Fibroblast of mammary gland (primary cell): ENCODE measurements around the gene TRIB2.

Source experiments
- DNase-seq: peaks from one replicate; pipeline ENCODE4 v3.0.0-alpha.2; 2010; ENCODE audit warnings: low read depth
- H3K4me3 ChIP-seq: 2 replicates; pipeline ENCODE4 v1.5.1; 2011; ENCODE audit warnings: low read depth, mild to moderate bottlenecking, low read length, moderate library complexity; ENCODE audit not compliant: control insufficient read depth
- TF ChIP-seq, protein P1 (sequence below): conservative IDR thresholded peaks from 2 replicates; pipeline ENCODE4 v1.5.1; 2011; ENCODE audit warnings: low read depth, low read length, inconsistent platforms; ENCODE audit not compliant: control insufficient read depth, insufficient read depth

The TRIB2 gene

DNA sequence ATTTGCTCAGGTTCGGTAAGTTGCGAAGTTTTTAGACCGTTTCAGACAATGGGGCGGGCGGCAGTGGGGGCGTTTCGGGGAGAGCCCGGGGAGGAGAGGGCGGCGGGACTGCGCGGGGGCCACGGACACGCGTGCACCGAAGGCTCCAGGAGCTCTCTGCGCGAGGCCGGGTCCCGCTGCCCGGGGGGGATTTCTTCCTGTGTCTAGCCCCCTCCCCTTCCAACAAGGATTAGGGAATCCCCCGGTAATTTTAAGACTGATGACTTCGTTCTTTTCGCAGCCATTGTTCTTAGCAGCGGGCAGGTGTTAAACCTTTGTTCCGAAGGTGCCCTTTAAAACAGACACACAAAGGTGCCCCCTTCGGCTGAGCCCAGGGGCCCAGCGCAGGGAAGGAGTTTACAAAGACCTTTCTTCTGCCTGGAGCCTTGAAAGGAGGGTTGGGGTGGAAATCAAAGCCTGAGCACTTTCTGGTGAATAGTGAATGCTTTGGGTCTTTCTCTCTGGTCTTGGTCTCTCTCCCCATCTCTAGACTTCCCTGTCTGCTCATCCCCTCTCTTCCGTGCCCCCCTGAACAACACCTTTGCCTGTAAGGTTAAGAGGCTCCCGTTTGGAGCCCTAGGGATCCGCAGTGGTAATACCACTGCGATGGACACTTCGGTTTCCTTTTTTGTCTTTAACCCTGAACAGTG lies 2.1 kb downstream of the TRIB2 start:
- no peak for DNase-seq
- TF ChIP-seq, protein P1, sequence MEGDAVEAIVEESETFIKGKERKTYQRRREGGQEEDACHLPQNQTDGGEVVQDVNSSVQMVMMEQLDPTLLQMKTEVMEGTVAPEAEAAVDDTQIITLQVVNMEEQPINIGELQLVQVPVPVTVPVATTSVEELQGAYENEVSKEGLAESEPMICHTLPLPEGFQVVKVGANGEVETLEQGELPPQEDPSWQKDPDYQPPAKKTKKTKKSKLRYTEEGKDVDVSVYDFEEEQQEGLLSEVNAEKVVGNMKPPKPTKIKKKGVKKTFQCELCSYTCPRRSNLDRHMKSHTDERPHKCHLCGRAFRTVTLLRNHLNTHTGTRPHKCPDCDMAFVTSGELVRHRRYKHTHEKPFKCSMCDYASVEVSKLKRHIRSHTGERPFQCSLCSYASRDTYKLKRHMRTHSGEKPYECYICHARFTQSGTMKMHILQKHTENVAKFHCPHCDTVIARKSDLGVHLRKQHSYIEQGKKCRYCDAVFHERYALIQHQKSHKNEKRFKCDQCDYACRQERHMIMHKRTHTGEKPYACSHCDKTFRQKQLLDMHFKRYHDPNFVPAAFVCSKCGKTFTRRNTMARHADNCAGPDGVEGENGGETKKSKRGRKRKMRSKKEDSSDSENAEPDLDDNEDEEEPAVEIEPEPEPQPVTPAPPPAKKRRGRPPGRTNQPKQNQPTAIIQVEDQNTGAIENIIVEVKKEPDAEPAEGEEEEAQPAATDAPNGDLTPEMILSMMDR, result peak; percentile 4
- peak overlapping the region; percentile 90 for H3K4me3 ChIP-seq

DNA sequence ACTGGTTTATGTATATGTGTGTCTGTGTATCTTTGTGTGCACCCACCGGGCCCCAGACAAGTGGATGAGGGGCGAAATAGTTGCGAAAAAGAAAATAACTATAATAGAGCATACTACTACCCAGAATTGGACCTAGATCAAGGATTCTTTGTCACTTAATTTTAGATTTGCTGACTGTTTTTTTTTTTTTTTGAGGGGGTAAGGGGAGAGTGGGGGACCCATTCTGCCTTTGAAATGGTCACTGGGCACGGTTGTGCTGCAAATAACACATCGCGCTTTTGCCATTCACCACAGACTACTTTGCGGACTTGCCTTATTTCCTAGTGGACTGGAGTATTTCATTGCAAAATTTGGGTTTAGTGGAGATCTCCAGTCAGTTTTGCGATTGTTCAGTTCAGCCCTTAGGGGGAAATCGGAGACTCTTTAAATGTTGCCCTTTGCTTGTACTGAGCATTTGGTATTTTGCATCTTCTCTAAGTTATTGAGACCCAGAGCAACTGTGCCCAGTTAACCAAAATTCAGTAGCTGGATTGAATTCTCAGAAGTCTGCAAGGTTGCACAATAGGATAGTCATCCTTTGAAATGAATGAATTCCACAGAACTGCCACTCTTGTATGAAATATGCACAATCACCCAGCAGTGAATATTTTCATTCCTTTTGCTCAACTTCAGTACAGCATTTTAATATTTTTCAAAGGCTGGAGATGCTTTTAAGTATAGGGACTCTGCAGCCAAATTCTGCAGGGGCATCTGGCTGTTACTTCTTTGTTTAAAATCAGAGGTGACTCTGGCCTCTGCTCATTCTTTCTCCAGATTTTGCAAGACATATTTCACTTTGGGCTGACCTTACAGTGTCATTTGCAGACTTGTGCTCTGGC lies 2.9 kb downstream of the TRIB2 start:
- peak; percentile 86 for DNase-seq
- peak overlapping the region; percentile 90 for H3K4me3 ChIP-seq
- TF ChIP-seq, protein P1, result no peak

DNA sequence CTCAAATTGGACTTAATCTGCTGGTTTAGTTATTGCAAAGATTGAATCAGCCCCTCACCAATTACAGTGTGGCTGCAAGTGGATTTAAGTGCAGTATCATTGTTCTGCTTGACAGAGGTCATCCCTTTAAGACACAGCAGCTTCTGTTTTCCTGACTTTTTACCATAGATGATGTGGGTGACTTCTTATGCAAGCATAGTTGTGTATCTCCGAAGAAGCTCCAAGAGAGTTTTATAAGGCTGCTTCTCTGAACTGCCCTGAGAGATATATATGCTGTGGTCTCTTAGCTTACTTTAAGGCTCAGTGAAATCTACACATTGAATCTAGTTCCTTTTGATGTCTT lies 3.5 kb downstream of the TRIB2 start:
- TF ChIP-seq, protein P1, result no peak
- peak; percentile 38 for DNase-seq
- peak overlapping the region; percentile 90 for H3K4me3 ChIP-seq

DNA sequence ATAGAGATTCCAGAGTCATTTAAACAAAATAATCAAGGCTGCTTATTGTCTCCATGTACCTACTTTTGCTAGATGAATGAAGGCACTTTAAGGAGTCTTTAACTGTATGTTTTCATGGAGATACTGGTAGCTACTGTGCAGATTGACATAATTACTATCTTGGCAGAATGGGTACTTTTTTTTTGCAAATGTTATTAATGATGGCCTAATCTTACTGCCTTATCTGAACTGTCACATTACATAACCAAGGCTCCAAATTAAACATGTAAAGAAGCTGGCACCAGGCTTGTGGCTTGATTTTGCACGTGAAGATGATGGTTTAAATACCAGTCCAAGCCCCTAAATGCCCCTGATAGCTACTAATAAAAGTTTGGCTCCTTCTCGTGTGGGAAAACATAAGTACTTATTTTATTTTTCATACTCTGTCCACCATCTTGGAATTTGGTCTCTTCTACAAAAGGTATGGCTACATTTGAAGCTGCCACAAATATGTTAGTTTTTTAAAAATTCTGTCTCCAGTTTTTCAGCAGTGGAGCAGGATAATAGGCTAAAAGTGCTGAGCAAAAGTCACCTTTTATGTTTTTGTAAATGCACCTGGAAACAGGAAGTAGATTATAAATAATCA lies 4.1 kb downstream of the TRIB2 start:
- TF ChIP-seq, protein P1, result no peak
- DNase-seq, result no peak
- peak overlapping the region; percentile 90 for H3K4me3 ChIP-seq

DNA sequence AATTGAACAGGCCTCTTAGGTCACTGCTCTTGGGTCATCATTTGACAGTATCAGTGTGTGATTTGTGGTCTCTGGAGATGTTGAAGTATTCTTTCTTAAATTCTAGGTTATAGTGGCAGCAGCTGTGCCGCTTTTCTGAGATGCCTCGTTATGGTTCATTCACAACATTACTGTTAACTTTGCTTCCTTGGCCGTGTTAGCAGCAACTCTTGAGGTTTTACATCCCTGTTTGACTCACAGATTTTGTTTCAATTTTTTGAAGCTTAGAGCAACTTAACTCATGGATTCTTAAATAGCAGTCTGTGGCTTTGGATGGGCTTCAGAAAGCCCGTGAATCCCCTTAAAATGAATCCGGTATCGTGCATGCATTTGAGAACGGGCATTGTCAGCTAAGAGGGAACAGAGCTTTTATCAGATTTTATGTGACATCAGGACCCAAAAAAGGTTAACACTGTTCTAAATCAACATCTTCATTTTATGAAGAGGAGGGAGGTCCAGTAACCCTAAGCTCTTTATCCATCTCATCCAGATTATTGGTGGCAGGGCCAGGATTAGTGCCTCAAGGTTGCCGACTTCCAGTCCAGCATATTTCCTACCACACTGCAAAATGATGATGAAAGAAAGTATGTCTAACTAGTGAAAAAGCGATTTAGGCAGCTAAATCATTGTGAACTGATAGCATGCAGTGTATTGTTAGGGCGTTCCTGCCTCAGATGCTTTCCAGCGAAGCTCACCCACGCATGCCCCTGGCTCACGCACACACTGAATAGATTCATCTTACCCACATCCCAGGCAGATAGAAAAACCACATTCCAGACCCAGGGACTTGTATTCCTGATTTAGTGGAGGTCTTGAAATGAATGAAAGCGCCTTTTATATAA lies 5.1 kb downstream of the TRIB2 start:
- DNase-seq, result peak; percentile 65
- no peak overlapping the region for H3K4me3 ChIP-seq
- TF ChIP-seq, protein P1, result no peak
